HL-60 (cell line): ENCODE measurements around the gene PRIMA1.

Experiments used
- CTCF ChIP-seq: IDR thresholded peaks from one replicate; pipeline ENCODE4 v1.5.1; 2011; ENCODE audit warnings: low read length, control low read depth, inconsistent platforms; ENCODE audit not compliant: insufficient read depth
- SPI1 ChIP-seq: IDR thresholded peaks from 2 replicates; pipeline ENCODE4 v1.6.1; 2012; ENCODE audit warnings: low read depth, mild to moderate bottlenecking, borderline replicate concordance
- TF ChIP-seq, protein P1 (sequence below): IDR thresholded peaks from 2 replicates; pipeline ENCODE4 v1.6.1; 2012; ENCODE audit warnings: low read depth; ENCODE audit not compliant: insufficient replicate concordance

DNA sequence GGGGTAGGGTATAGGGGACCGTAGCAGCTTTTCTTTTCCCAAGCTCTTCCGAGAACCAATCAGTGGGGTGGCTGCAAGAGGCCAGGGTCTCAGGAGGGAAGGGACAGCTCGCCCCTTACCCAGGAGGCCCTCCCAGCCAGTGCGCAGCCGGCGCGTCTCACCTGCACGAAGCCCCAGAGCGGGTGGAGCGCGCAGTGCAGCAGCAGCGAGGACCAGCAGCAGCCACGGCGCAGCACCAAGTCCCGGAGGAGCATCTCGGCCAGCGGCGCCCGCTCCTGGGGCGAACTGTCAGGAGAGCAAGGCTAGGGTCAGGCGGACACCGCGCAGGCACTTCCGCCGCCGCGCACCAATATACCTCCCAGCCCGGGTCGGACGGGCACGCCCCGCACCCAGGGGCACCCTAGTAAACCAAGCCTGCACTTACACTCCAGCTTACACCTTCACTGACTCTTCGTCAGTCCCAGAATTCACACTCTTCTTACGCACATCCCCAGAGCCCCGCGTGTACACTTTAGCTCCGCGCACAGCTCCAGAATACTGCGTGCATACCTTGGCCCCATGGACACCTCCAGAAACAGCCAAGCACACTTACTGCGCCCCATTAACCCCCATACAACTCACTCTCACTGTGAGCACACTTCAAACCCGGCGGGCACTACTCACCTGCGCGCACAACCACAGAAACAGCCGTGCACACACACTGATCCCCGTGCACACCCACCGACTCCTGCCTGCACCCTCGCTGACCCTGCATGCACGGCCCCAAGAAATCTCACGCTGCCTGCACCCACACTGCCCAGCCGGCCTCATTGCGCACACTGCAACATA lies 606 bp downstream of the PRIMA1 start:
- no peak for TF ChIP-seq CTCF
- no peak for TF ChIP-seq SPI1
- TF ChIP-seq, protein P1, sequence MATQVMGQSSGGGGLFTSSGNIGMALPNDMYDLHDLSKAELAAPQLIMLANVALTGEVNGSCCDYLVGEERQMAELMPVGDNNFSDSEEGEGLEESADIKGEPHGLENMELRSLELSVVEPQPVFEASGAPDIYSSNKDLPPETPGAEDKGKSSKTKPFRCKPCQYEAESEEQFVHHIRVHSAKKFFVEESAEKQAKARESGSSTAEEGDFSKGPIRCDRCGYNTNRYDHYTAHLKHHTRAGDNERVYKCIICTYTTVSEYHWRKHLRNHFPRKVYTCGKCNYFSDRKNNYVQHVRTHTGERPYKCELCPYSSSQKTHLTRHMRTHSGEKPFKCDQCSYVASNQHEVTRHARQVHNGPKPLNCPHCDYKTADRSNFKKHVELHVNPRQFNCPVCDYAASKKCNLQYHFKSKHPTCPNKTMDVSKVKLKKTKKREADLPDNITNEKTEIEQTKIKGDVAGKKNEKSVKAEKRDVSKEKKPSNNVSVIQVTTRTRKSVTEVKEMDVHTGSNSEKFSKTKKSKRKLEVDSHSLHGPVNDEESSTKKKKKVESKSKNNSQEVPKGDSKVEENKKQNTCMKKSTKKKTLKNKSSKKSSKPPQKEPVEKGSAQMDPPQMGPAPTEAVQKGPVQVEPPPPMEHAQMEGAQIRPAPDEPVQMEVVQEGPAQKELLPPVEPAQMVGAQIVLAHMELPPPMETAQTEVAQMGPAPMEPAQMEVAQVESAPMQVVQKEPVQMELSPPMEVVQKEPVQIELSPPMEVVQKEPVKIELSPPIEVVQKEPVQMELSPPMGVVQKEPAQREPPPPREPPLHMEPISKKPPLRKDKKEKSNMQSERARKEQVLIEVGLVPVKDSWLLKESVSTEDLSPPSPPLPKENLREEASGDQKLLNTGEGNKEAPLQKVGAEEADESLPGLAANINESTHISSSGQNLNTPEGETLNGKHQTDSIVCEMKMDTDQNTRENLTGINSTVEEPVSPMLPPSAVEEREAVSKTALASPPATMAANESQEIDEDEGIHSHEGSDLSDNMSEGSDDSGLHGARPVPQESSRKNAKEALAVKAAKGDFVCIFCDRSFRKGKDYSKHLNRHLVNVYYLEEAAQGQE, result no peak
